Brain microvascular endothelial cell (primary cell): Measurements from ENCODE around the gene HK1.

Experiments
- DNase-seq: peaks from one replicate; pipeline ENCODE4 v3.0.0-alpha.2; 2020
- H3K27ac ChIP-seq: fragments of 250-450 bp; sonication (Bioruptor Pico); 2 replicates; pipeline ENCODE4 v1.5.1; 2020; ENCODE audit warnings: mild to moderate bottlenecking, moderate library complexity
- H3K27me3 ChIP-seq: fragments of 250-450 bp; sonication (Bioruptor Pico); replicated peaks from 2 replicates; pipeline ENCODE4 v1.5.1; 2020; ENCODE audit warnings: mild to moderate bottlenecking
- H3K36me3 ChIP-seq: fragments of 250-450 bp; sonication (Bioruptor Pico); replicated peaks from 2 replicates; pipeline ENCODE4 v1.5.1; 2020; ENCODE audit warnings: mild to moderate bottlenecking
- H3K4me3 ChIP-seq: 2 replicates; pipeline ENCODE4 v1.5.1; 2011; ENCODE audit warnings: low read depth, mild to moderate bottlenecking, control low read depth, low read length, moderate library complexity
- CTCF ChIP-seq: IDR thresholded peaks from 2 replicates; pipeline ENCODE4 v1.5.1; 2011; ENCODE audit warnings: low read depth, mild to moderate bottlenecking, moderate library complexity, low read length, control low read depth, inconsistent platforms; ENCODE audit errors: missing control alignments
- in situ Hi-C: cut with HindIII; loops from 2 replicates; pipeline ENCODE4 v1.10.0; 2017; ENCODE audit warnings: low sequenced_read_pairs, low pct_ligation_motif_present

HK1 gene

GRCh38 chr10:69317626-69318105 lies 39.4 kb downstream of the HK1 start:
- Histone ChIP-seq H3K4me3 (peak overlapping the region; percentile 76), H3K36me3 (no peaks in the 10 kb centered on the region), H3K27ac (no peak overlapping the region), H3K27me3 (no peaks in the 10 kb centered on the region)
- no peak for TF ChIP-seq CTCF
- no peak for DNase-seq
- in situ Hi-C loops, result no loop called here

GRCh38 chr10:69318106-69318866 lies 40.0 kb downstream of the HK1 start:
- H3K27ac ChIP-seq, result peak overlapping the region; percentile 61
- peak; percentile 61 for DNase-seq
- in situ Hi-C loops, result no loop called here
- TF ChIP-seq CTCF, result no peak
- no peaks in the 10 kb centered on the region for H3K36me3 ChIP-seq
- no peaks in the 10 kb centered on the region for H3K27me3 ChIP-seq
- H3K4me3 ChIP-seq, result peak overlapping the region; percentile 76

- no peak for TF ChIP-seq CTCF
- peak; percentile 59 for DNase-seq
- no peaks in the 10 kb centered on the region for H3K27me3 ChIP-seq
- in situ Hi-C loops, result no loop called here
- H3K4me3 ChIP-seq, result peak overlapping the region; percentile 76
- no peaks in the 10 kb centered on the region for H3K36me3 ChIP-seq
- peak overlapping the region; percentile 61 for H3K27ac ChIP-seq
These were observed 40.8 kb downstream of the HK1 start for GRCh38 chr10:69318867-69319727.

- in situ Hi-C loops, result no loop called here
- DNase-seq, result no peak
- peak overlapping the region; percentile 61 for H3K27ac ChIP-seq
- peak overlapping the region; percentile 76 for H3K4me3 ChIP-seq
- no peaks in the 10 kb centered on the region for H3K36me3 ChIP-seq
- no peaks in the 10 kb centered on the region for H3K27me3 ChIP-seq
- TF ChIP-seq CTCF, result no peak
These were observed 41.6 kb downstream of the HK1 start for GRCh38 chr10:69319841-69320316.

- in situ Hi-C loops, result no loop called here
- Histone ChIP-seq H3K27me3 (no peaks in the 10 kb centered on the region), H3K27ac (no peak overlapping the region), H3K36me3 (no peaks in the 10 kb centered on the region), H3K4me3 (no peak overlapping the region)
- TF ChIP-seq CTCF, result no peak
- no peak for DNase-seq
These were observed 42.2 kb downstream of the HK1 start for GRCh38 chr10:69320521-69320920.
